CD4-positive, alpha-beta T cell treated with Interleukin-4 for 1 hour (primary cell): ENCODE measurements around the gene NFIX.

ENCODE experiments used
- DNase-seq, 2 donors: peaks; one replicate each; pipeline ENCODE4 v3.0.0-alpha.2; 2020 to 2022

The NFIX gene

GRCh38 chr19:13078897-13079541 is 83.7 kb downstream of the NFIX start:
- no peak for DNase-seq

GRCh38 chr19:13079542-13079986 is 84.3 kb downstream of the NFIX start:
- DNase-seq: no peak

- no peak for DNase-seq
Measured at GRCh38 chr19:13082192-13083007, 87.1 kb downstream of the NFIX start.

- no peak for DNase-seq
Measured at GRCh38 chr19:13083008-13083404, 87.7 kb downstream of the NFIX start.

- DNase-seq: no peak
Measured at GRCh38 chr19:13083627-13084026, 88.4 kb downstream of the NFIX start.

- no peak for DNase-seq
Measured at GRCh38 chr19:13085666-13086065, 90.4 kb downstream of the NFIX start.

GRCh38 chr19:13086341-13086740 is 91.1 kb downstream of the NFIX start:
- DNase-seq: no peak

- DNase-seq: no peak
Measured at GRCh38 chr19:13087295-13087694, 92.0 kb downstream of the NFIX start.

GRCh38 chr19:13087795-13088537 is 92.7 kb downstream of the NFIX start:
- no peak for DNase-seq

GRCh38 chr19:13089139-13089856 is 94.0 kb downstream of the NFIX start:
- peak in 1 of 2 donors; percentile 13 for DNase-seq

- no peak for DNase-seq
Measured at GRCh38 chr19:13089857-13090507, 94.7 kb downstream of the NFIX start.

- DNase-seq: no peak
Measured at GRCh38 chr19:13090511-13091231, 95.4 kb downstream of the NFIX start.

- no peak for DNase-seq
Measured at GRCh38 chr19:13091400-13092157, 96.3 kb downstream of the NFIX start.

- DNase-seq: no peak
Measured at GRCh38 chr19:13092158-13092543, 96.9 kb downstream of the NFIX start.

GRCh38 chr19:13092606-13093235 is 97.4 kb downstream of the NFIX start:
- DNase-seq: no peak

GRCh38 chr19:13093407-13094105 is 98.3 kb downstream of the NFIX start:
- DNase-seq: peak; percentile 85 to 88

GRCh38 chr19:13094106-13094504 is 98.8 kb downstream of the NFIX start:
- no peak for DNase-seq

- peak in 1 of 2 donors; percentile 50 for DNase-seq
Measured at GRCh38 chr19:13094771-13095392, 99.6 kb downstream of the NFIX start.

- DNase-seq: peak in 1 of 2 donors; percentile 55
Measured at GRCh38 chr19:13095393-13095784, 100.1 kb downstream of the NFIX start.
